Breast epithelium (tissue), 3 donors: ENCODE results near the gene EDC4.

Source experiments
- POLR2AphosphoS5 ChIP-seq, 3 donors: sonication (generic); formaldehyde crosslinking; IDR thresholded peaks; one replicate each; pipeline ENCODE4 v1.6.1; 2017; ENCODE audit warnings: antibody characterized with exemption in 3 of 3
- TF ChIP-seq, protein P1 (sequence below), 3 donors: fragments of 450-650 bp; IDR thresholded peaks; one replicate each; pipeline ENCODE4 v1.5.1; 2016 to 2017; ENCODE audit warnings: antibody characterized with exemption in 3 of 3, mild to moderate bottlenecking in 3 of 3, moderate library complexity in 3 of 3

DNA sequence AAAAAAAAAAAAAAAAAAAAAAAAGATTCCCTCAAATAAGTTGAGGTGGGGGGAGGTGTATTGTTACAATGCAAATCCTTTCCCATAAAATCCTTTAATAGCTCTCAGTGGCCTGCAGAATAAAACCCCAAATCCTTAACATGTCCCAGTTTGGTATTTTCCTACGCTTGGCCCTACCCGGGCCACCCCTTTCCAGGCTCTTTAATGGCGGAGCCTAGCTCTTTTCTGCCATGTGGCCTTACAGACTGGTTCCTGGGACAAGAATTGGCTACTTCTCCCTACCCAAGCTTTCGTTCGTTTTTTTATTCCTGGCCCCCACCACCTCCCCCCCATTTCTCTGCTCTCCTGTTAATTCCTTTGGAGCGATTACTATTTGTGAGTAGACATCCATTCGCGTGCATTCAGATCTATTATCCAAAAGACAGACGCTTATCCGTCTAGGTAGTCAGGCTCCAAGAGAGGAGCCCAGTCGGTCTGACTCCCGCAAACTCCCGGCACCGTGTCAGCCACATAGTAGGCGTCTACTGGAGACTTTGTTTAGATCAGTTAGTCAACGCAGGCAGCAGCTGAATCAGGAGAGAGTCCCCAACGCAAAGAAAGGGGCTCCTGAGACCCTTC is 31.5 kb upstream of the EDC4 start:
- TF ChIP-seq, protein P1, sequence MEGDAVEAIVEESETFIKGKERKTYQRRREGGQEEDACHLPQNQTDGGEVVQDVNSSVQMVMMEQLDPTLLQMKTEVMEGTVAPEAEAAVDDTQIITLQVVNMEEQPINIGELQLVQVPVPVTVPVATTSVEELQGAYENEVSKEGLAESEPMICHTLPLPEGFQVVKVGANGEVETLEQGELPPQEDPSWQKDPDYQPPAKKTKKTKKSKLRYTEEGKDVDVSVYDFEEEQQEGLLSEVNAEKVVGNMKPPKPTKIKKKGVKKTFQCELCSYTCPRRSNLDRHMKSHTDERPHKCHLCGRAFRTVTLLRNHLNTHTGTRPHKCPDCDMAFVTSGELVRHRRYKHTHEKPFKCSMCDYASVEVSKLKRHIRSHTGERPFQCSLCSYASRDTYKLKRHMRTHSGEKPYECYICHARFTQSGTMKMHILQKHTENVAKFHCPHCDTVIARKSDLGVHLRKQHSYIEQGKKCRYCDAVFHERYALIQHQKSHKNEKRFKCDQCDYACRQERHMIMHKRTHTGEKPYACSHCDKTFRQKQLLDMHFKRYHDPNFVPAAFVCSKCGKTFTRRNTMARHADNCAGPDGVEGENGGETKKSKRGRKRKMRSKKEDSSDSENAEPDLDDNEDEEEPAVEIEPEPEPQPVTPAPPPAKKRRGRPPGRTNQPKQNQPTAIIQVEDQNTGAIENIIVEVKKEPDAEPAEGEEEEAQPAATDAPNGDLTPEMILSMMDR (IDR thresholded peaks at IDR 0.05), result no peak
- TF ChIP-seq POLR2AphosphoS5 (IDR thresholded peaks at IDR 0.05), result no peak
